HG03064 (cell line): Measurements from ENCODE around the gene FGGY.

ENCODE experiments used
- ATAC-seq: cut with Tn5 transposase; IDR thresholded peaks from one replicate; pipeline ENCODE4 v1.9.1; 2021; ENCODE audit warnings: low read depth; ENCODE audit not compliant: unreplicated experiment

Gene FGGY

DNA sequence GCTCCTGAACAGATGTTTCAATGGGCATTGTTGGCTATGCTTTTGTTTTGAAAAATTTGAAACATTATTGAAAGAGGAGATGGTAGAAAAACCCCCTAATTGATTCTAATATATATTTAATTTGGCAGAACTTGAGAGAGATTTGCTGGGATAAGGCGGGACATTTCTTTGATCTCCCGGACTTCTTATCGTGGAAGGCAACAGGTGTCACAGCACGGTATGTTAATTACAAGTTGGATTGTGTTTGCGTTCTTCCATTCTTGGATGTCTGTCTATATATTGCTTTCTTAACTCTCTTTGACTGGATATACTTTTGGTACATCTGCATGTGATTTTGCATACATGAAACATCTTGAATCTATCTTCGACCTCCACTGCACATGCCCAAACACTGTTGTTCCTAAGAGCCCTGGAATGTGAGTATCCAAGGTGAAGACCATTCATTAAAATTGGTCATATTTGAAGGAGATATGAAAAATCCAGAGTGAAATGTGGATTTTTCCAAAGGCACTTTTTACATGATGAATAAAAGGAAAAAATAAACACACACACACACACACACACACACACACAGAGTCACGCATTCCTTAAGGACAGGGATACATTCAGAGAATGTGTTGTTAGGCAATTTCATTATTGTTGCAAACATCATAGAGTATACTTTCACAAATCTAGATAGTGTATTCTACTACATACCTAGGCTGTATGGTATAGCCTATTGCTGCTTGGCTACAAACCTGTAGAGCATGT, 81.9 kb downstream of the FGGY start:
- ATAC-seq, result no peak

DNA sequence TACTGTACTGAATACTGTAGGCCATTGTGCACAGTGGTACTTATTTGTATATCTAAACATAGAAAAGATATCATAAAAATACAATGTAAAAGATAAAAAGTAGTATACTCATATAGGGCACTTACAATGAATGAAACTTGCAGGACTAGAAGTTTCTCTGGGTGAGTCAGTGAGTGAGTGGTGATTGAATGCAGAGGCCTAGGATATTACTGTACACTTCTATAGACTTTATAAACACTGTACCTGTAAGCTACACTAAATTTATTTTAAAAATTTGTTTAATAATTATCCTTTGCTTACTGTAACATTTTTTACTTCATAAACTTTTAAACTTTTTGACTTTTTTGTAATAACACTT, 82.5 kb downstream of the FGGY start:
- ATAC-seq, result no peak

DNA sequence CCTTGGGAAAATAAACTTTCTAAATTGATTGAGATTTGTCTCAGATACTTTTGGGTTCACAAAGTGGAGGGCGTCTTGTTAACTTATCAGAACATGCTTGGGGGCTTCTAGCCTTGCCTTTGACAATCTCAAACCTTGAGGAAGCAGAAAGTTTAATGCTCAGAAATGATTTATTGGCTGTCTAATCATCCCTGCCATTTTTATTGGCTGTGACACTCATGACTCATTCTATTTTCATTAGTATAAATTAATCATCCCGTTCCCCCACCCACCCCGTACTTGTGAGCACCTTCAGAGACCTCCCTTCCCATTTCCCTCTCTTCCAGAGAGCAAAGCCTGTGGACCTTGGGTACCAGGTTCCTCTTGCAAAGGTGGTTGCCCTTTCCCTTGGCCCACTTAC, 87.1 kb downstream of the FGGY start:
- ATAC-seq, result no peak

DNA sequence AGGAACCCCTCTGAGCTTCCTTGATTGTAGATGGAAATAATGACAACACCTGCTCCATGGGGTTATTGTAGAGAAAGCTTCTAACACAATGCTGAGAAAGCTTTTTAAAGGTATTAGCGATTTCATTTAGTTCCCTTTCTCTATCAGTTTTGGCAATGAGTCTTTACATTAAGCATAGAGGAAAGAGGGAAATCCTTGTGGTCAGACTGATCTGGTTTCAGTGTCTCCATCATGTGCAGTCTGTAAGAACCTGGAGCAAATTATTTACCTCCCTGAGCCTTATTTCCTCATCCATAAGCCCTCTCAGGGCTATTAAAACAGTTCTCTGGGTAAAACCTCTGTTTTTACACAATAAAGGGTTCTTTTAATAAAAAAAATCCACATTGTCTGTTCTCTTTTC, 87.5 kb downstream of the FGGY start:
- no peak for ATAC-seq

DNA sequence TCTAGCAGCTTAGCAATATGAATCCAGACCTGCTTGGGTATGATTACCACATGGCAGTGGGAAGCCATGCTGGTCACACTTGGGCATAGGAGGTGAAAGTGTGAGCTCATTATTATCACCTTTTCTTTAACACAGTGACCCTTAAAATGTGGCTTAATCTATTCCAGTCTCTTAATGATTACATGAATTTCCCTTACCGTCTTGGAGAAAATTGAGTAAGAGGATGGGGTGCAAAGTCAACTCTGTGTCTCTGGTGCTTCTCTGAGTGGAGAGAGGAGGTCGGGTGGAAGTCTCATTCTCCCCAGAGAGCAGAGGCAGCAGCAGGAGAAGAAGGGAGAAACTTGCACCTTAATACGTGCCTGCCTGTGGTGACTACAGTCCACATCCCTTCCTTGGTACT, 91.3 kb downstream of the FGGY start:
- ATAC-seq, result no peak

DNA sequence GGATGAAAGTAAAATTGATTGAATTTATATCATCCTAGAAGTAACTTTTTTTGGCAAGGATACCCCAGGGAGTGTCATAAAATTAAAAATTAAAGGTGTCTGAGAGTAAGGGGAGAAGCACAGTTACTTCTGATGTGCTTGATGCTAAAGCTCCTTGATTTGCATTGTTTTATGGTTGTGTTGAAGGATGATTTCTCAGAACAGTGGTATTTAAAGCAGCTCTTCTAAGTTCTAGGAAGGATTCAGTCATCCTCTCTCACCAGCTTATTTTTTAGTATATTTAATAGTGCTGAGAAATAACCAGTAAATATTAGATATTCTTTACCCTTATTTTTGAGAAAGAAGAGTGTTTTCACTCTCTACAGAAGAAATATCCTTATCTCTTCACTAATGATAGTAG, 93.0 kb downstream of the FGGY start:
- no peak for ATAC-seq

DNA sequence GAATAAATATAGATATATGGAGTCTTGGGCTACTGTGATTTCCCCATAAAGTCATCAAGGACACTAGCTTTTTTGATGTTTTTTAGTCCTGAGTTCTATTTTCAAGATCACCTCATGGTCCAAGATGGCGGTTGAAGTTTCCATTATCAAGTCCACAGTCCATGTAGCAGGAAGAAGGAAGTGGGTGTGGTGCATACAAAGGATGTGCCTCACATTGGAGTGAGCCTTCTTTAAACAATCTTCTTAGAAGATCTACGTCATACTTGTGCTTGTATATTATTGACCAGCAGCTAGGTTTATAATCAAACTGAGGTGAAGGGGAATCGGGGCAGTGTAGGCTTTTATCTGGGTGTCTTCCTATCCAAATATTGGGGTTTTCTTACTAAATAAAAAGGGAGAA, 93.4 kb downstream of the FGGY start:
- no peak for ATAC-seq

DNA sequence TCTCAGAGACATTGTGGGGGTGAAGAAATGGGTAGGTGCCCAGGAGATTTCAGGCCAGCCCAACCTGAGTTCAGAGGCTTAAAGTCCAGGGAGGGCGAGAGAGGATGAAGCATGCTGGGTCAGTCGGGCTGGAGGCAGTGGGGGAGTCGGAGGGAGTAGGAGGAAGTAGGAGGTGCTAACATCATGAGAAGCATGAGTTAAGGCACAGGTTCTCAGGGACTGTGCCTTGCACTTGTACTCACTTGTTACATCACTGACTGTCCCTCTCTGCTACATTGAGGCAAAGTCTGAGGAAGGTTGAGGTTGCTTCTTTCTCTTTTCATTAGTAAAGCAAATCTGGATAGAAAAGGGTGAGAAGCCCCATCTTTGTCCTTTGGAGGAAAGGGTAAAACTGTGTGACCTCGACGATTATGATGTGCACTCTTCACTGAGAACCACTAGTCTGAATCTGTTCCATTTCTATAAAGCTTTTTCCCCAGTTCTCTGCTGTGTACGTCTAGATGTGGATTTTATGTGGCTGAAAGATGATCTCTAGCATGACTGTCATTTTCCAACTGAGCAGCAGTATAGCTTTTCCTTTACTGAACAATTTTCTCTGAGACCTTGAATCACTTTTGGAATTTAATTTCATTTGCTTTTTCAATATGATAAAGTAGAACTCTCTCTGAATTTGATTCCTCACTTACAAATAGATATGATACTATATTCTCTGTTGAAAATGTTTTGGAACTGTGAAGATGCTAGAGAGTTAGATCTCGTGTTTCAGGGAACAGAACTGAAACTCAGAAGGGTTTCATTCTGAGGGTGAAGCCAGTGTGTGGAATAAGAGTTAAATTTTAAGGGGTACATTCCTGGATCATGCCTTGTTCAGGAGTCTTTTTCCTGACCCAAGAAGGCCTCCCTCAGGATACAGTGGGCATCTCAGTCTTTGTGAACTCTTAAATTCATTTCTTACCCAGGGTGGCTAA, 94.6 kb downstream of the FGGY start:
- ATAC-seq, result no peak

DNA sequence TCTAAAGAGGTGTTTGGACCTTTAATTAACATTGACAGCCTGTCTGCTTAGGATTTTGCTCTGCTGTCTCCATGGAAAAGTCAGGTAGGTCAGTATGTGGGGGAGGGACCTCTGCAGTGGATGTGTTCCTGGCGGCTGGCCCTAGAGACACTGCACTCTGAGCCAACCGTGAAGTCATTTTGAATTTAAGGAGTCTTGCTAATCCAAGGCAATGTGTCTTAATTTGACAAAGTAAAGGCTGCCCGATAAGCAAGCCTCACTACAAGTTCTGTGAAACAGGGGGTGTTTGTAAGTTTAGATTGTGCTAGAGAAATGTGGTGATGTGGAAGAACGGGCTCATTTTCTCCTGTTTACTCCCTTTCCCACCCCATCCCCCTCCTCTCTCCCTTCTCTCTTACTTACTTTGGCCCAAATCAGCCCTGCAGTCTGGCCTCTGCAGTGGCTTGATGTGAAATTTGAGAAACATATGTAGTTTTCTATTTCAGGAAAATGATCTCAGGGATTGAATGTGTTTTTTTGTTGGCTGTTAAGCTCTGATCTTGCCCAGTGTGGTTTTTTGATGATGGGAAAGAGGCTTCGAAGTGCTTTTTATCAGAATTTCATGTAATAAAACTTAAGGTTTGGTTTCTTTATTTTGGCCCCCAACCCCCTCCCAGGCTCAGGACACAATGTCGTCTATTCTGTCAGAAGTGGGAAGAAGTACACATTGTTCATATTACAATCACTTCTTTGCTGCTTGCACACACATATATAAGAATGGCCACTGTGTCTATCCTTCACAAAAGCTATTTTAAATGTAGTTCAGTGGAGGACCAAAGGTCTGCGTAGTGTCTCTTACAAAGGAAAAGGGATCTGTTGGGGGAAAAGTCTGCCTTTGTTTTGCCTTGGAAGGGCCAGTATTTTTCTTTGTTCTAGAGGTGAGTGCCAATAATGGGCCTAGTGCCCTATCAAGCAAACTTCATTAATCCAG, 96.6 kb downstream of the FGGY start:
- ATAC-seq, result no peak

DNA sequence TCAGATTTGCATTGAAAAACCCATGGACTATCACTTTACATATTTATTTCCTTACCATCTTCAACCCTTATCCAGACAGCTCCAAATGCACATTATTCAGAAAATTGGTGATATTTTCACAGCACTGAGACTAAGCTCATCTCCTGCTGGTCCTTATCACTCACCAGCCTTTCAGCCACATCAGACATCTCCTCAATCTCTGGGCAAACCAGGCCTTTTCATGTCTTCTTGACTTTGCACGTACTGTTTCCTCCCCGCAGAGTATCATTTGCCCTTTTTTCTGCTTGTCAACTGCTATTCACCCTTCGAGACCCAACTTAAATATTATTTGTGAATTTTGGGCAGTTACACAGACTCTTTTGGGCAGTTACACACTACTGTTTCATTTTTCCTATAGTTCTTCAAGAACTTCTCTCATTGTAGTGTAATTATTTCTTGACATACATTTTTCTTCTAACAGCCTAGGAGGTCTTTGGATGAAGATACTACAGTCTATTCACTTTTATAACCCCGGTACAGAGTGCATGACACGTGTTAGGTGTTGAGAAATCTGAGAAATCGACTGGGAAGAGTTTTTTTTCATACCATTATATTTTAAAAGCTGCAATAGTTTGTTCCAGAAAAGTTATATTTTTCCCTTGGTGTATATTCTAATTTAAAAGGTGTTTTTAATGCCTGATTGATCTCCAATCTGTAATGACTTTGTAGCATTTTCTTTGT, 98.0 kb downstream of the FGGY start:
- ATAC-seq, result no peak

DNA sequence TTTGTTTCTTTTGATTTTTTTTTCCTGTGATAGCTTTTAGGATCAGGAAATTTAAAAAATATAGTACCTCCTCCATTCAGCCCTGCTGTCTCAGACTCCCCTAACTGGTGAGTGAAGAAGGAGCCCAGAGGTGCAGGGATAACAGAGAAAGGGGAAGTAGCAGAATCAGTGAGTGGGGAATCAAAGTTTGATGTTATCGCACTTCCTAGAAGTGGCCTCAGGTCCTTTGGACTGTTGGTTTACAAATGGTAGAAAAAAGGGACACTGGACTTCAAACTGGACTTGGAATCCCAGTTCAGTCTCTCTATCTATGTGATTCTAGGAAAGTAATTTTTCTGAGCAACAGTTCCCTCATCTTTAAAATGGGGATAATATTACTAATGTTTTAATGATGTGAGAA, 99.5 kb downstream of the FGGY start:
- no peak for ATAC-seq

DNA sequence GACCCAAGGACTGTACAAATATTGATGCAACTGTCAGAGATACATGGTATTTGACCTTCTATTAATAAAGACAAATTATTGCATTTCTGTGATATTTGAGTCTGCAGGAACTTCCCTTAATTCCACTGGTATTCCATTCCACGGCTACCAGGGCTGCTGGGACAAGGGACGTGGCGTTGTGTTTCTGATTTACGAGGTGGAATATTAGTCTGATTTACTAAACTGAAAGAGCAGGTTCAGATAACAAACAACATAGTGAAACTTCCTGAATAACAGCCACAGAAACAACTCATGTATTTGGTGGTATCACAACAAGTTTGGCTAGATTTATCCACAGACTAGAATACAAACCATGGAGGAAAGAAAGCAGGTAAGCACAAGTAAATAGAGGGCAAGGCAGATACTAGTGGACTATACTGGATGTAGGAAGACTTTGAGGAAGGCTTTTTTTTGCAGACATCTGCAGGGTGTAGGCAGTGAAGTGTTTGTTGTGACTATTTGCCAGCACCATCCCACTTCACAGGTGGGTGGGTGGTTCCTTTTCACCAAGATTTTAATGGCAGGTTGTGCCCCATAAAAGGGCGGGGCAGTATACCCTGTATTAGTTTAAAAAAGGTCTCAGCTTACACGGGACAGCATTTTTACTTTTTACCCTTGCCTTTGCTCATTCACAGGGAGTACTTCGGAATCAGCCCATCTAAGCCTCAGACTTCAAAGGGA, 100.4 kb downstream of the FGGY start:
- no peak for ATAC-seq

DNA sequence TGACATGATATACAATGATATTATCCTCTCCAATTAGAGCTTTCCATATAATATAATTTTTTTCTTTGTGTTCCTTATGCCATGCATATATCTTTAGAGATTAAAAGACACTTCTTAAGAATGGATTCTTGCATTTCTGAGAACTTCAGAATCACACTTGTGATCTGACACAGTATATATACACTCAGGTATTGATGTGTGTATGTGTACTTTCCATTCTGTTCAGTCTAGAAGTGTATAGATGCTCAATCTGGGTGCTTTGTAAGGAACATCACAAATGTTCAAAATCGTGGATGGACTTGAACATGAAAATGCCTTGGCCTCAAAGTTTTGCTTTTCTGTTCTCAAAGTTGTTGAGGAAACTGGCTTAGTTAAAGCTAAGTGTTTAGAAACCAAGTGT, 102.7 kb downstream of the FGGY start:
- ATAC-seq, result no peak

DNA sequence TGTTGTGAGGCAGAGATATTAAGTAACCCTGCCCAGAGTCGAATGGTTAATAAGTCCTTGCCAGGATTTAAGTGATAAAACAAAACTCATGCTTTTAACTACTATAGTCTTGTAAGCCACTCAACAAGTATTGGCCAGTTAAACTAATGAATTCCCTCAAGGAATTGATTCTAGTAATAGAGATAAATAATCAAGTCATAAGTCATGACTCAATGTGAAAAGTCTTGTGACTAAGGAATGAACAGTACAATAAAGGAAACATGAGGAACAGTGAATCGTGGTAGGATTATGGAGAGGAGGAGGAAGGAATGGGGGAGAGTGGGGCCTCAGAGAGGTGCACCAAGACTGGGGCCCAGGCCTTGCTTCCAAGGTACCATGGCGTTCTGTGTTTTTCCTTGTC, 104.7 kb downstream of the FGGY start:
- no peak for ATAC-seq

DNA sequence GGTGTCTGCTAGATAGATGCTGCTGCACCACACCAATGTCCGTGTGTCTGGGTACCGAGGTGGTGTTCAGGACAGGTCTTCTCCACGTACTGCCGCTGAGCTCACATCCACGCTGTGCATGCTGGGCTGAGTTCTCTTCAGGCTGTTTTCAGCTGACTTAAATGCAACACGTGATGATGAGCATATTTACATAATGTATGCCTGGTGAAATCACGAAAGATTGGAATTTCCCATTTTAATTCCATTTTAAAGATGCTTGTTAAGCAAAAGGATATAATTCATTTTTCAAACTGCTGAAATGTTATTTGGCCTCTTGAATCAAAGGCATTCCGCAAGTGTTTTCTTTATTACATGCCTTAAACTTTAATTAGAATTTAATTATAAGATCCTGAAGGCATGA, 107.9 kb downstream of the FGGY start:
- no peak for ATAC-seq

DNA sequence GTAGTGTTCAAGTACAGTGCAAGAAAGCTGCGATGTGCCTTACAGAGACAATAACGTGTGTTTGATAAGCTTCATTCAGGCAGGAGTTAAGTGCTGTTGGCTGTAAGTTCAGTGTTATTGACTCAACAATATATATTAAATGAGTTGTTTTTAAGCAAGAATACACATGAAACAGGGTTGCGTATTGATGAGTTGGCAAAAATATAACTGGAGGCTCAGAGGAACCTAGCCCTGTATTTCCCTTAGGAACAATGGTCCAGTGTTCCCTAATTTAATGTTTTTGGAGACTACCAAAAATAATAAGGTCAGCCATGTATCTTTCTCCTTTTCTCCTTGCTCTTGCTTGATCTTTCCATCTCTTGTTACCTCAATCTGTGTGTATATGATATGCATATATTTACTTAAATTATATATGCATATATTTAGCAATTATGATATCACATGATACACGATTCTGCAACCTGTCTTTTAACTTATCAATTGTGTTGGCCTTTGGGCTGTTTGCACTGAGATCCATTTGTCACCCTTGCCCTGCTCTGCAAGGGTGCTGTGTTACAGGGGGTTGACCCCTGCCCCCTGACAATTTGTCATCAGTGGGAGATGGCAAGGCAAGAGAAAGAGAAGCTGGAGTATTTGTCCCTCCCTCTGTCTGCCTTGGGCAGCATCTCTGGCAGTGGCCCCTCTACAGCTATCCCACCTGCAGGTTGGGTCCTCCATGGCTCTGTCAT, 109.7 kb downstream of the FGGY start:
- ATAC-seq, result no peak

DNA sequence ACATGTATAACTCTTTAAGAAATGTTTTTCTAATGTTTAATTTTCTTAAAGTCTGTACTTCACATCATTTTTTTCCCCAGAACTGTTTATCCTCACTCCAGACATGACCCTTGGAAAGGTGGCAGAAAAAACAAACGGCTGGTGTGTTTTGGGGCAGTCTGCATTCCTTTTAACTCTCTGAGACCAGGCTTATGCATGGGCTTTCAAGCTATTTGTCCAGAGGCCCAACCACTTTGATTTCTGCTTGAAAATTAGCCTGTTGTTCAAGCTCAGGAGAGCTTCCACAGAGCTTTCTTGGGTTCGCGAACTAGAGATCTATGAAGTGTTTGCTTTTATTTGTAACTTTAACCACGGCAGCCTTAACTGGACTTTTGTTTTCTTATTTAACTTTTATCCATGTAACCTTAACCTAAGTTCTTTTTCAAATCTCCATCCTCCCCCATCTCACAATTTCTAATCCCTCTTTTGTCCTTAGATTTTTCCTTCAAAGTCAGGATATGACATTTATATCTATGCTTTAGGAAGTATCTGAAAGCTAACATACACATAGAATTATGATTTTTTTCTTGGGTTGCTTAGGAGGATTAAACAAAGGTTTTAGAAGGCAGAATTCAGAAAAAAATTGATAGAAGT, 111.8 kb downstream of the FGGY start:
- no peak for ATAC-seq

DNA sequence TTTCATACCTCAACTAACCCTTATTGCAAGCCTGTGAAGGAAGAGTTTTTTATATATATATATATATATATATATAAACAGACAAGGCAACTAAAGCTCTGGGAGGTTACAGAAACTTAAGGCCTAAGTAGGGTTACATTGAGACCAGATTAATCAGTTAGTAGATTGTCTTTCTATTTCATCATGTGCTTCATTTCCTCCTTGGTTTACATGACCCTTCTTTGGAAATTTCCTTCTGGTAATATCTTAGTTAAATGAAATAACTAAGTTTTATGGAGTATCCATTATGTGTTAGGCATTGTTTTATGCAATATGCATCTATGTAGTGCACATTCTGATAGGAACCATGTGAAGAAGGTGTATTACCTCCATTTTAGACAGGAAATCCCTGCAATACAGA, 112.7 kb downstream of the FGGY start:
- ATAC-seq, result no peak
